Kidney epithelial cell (primary cell): ENCODE data around the gene GTF2I. TPM values are rescaled to one million over a fixed set of nuclear protein-coding genes. Genes with fewer than 3 reads are reported as not detected.
"Not testable (repeated sequence)": the region's sequence is repeated elsewhere in the genome, so short reads cannot be mapped to it uniquely, and the experiment has no call there.

ENCODE experiments used
- DNase-seq: peaks from one replicate; pipeline ENCODE4 v3.0.0-alpha.2; 2010; ENCODE audit warnings: low read depth
- H3K27me3 ChIP-seq: 2 replicates; pipeline ENCODE4 v1.6.0; 2011; ENCODE audit warnings: low read length; ENCODE audit not compliant: control insufficient read depth, insufficient read depth
- H3K36me3 ChIP-seq: 2 replicates; pipeline ENCODE4 v1.5.1; 2011; ENCODE audit warnings: low read length; ENCODE audit not compliant: control insufficient read depth, insufficient read depth
- H3K4me3 ChIP-seq: 2 replicates; pipeline ENCODE4 v1.5.1; 2011; ENCODE audit warnings: low read depth, mild to moderate bottlenecking, control low read depth, low read length
- total RNA-seq: library from RNA; depleted of rRNA; stranded (reverse); fragments of >200 nt; gene quantifications from 2 replicates; pipeline ENCODE4 v1.2.3, GENCODE V29; 2015
- TF ChIP-seq, protein P1 (sequence below): IDR thresholded peaks from 2 replicates; pipeline ENCODE4 v1.5.1; 2011; ENCODE audit warnings: mild to moderate bottlenecking, moderate library complexity, low read length, control low read depth, inconsistent platforms; ENCODE audit not compliant: insufficient read depth, poor library complexity, severe bottlenecking

GTF2I gene
- total RNA-seq, 1 donor from 2014 or later: 129 TPM

DNA sequence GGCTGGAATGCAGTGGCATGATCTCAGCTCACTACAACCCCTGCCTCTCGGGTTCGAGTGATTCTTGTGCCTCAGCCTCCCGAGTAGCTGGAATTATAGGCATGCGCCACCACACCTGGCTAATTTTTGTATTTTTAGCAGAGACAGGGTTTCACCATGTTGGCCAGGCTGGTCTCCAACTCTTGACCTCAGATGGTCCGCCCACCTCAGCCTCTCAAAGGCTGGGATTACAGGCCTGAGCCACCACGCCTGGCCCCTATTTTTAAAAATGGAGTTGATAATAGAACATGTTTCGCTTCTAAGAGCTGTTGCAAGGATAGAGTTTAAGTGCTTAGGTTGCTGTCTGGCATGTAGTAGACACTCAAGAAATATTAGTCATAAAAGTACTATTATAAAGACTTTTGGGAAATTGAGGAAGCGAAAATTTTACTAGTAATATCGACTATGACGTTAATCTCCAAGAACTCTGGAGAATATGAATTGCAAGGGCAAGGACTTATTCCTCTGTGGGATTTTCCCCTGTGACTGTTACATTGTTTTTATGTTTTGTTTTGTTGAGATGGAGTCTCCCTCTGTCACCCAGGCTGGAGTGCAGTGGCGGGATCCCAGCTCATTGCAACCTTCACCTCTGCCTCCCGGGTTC lies 7.9 kb downstream of the GTF2I start:
- TF ChIP-seq, protein P1, sequence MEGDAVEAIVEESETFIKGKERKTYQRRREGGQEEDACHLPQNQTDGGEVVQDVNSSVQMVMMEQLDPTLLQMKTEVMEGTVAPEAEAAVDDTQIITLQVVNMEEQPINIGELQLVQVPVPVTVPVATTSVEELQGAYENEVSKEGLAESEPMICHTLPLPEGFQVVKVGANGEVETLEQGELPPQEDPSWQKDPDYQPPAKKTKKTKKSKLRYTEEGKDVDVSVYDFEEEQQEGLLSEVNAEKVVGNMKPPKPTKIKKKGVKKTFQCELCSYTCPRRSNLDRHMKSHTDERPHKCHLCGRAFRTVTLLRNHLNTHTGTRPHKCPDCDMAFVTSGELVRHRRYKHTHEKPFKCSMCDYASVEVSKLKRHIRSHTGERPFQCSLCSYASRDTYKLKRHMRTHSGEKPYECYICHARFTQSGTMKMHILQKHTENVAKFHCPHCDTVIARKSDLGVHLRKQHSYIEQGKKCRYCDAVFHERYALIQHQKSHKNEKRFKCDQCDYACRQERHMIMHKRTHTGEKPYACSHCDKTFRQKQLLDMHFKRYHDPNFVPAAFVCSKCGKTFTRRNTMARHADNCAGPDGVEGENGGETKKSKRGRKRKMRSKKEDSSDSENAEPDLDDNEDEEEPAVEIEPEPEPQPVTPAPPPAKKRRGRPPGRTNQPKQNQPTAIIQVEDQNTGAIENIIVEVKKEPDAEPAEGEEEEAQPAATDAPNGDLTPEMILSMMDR: no peak
- no peak for DNase-seq
- Histone ChIP-seq H3K27me3 (no peaks in the 10 kb centered on the region), H3K36me3 (no peaks in the 10 kb centered on the region), H3K4me3 (no peak overlapping the region)

DNA sequence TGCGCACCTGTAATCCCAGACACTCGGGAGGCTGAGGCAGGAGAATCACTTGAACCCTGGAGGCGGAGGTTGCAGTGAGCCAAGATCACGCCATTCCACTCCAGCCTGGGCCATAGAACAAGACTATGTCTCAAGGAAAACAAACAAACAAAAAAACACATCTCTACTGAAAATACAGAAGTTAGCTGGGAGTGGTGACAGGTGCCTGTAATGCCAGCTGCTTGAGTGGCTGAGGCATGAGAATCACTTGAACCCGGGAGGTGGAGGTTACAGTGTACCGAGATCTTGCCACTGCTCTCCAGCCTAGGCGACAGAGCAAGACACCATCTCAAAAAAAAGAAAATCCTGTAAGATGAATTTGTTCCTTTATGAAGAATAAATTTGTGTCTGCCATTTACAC lies 9.5 kb downstream of the GTF2I start:
- H3K27me3 ChIP-seq, DNase-seq, H3K36me3 ChIP-seq, H3K4me3 ChIP-seq: not testable (repeated sequence)

- not testable (repeated sequence) for H3K36me3 ChIP-seq, DNase-seq, H3K27me3 ChIP-seq, H3K4me3 ChIP-seq
Observed at GRCh38 chr7:74667520-74667919, 10.0 kb downstream of the GTF2I start.

- no peak for DNase-seq
- Histone ChIP-seq H3K36me3 (no peaks in the 10 kb centered on the region), H3K4me3 (no peak overlapping the region), H3K27me3 (no peaks in the 10 kb centered on the region)
- TF ChIP-seq, protein P1: no peak
Observed at GRCh38 chr7:74671602-74672001, 14.1 kb downstream of the GTF2I start.

DNA sequence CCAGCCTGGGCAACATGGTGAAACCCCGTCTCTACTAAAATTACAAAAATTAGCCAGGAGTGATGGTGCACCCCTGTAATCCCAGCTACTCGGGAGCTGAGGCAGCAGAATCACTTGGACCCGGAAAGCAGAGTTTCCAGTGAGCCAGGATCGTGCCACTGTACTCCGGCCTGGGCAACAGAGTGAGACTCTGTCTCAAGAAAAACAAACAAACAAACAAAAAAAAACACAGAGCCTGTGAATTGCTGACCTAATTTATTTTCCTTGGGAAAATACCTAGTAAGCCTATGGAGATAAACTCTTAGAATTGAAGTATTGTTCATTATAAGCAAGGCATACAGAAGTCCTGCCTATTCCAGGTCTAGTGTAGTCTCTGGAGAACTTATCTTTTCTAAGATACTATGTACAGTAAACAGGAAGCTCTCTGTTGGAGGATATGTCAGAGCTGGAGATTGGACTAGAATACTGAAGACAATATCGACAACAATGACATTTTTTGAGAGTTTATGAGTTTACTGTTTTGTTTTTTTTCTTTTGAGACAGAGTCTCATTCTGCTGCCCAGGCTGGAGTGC lies 14.9 kb downstream of the GTF2I start:
- DNase-seq: no peak
- TF ChIP-seq, protein P1: no peak
- no peaks in the 10 kb centered on the region for H3K27me3 ChIP-seq
- H3K36me3 ChIP-seq: no peaks in the 10 kb centered on the region
- H3K4me3 ChIP-seq: no peak overlapping the region

DNA sequence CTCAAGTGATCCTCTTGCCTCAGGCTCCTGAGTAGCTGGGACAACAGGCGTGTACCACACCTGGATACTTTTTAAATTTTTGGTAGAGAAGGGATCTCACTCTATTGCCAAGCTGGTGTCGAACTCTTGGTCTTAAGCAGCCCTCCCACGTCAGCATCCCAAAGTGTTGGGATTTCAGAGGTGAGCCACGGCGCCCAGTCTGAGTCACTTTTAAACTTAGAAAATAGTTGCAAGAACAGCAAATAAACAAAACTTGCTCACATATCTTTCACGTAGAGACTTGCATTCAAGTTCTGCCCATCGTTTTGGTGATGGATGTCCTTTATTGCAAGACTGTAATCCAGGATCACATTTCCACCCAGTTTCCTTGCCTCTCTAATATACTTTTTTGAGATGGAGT lies 16.6 kb downstream of the GTF2I start:
- Histone ChIP-seq H3K27me3 (no peaks in the 10 kb centered on the region), H3K36me3 (no peaks in the 10 kb centered on the region), H3K4me3 (no peak overlapping the region)
- TF ChIP-seq, protein P1: no peak
- DNase-seq: no peak

- Histone ChIP-seq H3K27me3 (no peaks in the 10 kb centered on the region), H3K4me3 (no peak overlapping the region), H3K36me3 (no peaks in the 10 kb centered on the region)
- TF ChIP-seq, protein P1: no peak
- DNase-seq: no peak
Observed at GRCh38 chr7:74682829-74683228, 25.3 kb downstream of the GTF2I start.
